Astrocyte of the cerebellum (primary cell): ENCODE measurements around the gene LPIN3.

ENCODE experiments used
- DNase-seq: peaks from one replicate; pipeline ENCODE4 v3.0.0-alpha.2; 2011; ENCODE audit warnings: low read depth
- H3K4me3 ChIP-seq: 2 replicates; pipeline ENCODE4 v1.5.1; 2011; ENCODE audit warnings: mild to moderate bottlenecking, low read depth, low read length, moderate library complexity
- CTCF ChIP-seq: IDR thresholded peaks from 2 replicates; pipeline ENCODE4 v1.5.1; 2012; ENCODE audit warnings: low read length, low read depth, moderate library complexity, mild to moderate bottlenecking; ENCODE audit errors: missing control alignments
- in situ Hi-C: cut with HindIII; loops from 2 replicates; pipeline ENCODE4 v1.10.0; 2017; ENCODE audit warnings: low sequenced_read_pairs

LPIN3 gene

GRCh38 chr20:41365777-41366545 is 25.3 kb downstream of the LPIN3 start:
- in situ Hi-C loops: no loop called here
- peak overlapping the region; percentile 14 for H3K4me3 ChIP-seq
- DNase-seq: no peak
- no peak for TF ChIP-seq CTCF

- H3K4me3 ChIP-seq: peak within 1 kb of the TSS; percentile 24
- in situ Hi-C loops: no loop called here
- no peak for DNase-seq
- no peak for TF ChIP-seq CTCF
Observed at GRCh38 chr20:41366546-41367392, 26.1 kb downstream of the LPIN3 start, which contains the start of gene EMILIN3. TSS of gene EMILIN3 (minus strand) at chr20:41366818. CDS start at chr20:41366634, 184 bp downstream.

DNA sequence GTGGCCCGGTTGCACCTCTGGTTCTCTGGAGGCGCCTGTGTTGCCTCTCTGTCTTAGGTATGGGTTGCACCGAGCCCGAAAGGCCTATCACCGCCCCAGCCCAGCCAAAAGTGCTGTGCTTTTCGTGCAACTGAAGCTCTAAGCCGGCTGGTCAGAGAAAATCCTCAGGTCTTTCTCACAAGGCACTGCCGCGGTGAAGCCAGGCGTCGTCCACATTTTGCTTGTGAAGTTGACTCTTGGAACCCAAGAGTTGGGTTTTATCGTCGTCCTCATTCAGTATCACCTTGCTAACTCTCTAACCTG is 26.7 kb downstream of the LPIN3 start:
- TF ChIP-seq CTCF: no peak
- in situ Hi-C loops: no loop called here
- no peak overlapping the region for H3K4me3 ChIP-seq
- no peak for DNase-seq

- H3K4me3 ChIP-seq: no peak overlapping the region
- DNase-seq: no peak
- TF ChIP-seq CTCF: no peak
- in situ Hi-C loops: no loop called here
Observed at GRCh38 chr20:41367956-41368355, 27.3 kb downstream of the LPIN3 start.

GRCh38 chr20:41369673-41370072 is 29.1 kb downstream of the LPIN3 start:
- TF ChIP-seq CTCF: no peak
- DNase-seq: no peak
- no peak overlapping the region for H3K4me3 ChIP-seq
- in situ Hi-C loops: no loop called here

DNA sequence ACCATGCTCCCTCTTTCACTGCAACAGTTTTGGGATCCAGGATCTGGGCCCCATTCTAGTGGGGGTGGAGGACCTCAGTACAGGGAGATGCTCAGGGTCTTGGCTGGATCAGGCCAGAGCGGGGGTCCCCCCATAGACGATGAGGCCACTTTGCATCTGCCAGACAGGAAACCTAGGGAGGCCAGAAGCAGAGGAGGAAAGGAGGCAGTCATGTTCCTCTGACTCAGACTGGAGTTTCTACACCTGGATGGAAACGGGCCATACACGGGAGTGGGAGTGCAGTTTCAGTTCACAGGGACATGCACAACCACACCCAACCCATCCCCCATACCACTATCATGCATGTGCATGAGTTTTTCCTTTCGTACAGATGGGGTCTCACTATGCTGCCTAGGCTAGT is 29.6 kb downstream of the LPIN3 start:
- in situ Hi-C loops: no loop called here
- H3K4me3 ChIP-seq: no peak overlapping the region
- TF ChIP-seq CTCF: no peak
- no peak for DNase-seq
